ENCODE results near the gene SMYD5.
"Not testable (repeated sequence)": the region's sequence is repeated elsewhere in the genome, so short reads cannot be mapped to it uniquely, and the experiment has no call there.

- TF ChIP-seq EZH2 (IDR thresholded peaks at IDR 0.05); POLR2AphosphoS5 (IDR thresholded peaks at IDR 0.05; ENCODE audit: borderline replicate concordance, low read depth, low read length): not testable (repeated sequence)
Observed at GRCh38 chr2:73170341-73170740, 43.7 kb upstream of the SMYD5 start.

All from SK-N-MC (cell line).